OCI-LY1 (cell line): ENCODE measurements around the gene SLC6A8.

Experiments used
- H2AFZ ChIP-seq: fragments of 200-600 bp; sonication (generic), shearing (Covaris generic); 2 replicates; pipeline ENCODE4 v1.6.0; 2014; ENCODE audit warnings: antibody characterized with exemption, mild to moderate bottlenecking, low read length
- H3F3A ChIP-seq: fragments of 200-600 bp; sonication (generic), shearing (Covaris generic); 2 replicates; pipeline ENCODE4 v1.6.0; 2014; ENCODE audit warnings: mild to moderate bottlenecking, antibody characterized with exemption, low read length, moderate library complexity; ENCODE audit not compliant: insufficient read depth
- H3K27ac ChIP-seq: fragments of 200-600 bp; sonication (generic); 2 replicates; pipeline ENCODE4 v1.5.1; 2014; ENCODE audit warnings: low read length, mixed run types, mild to moderate bottlenecking, low read depth; ENCODE audit not compliant: poor library complexity, severe bottlenecking
- H3K27me3 ChIP-seq: fragments of 200-600 bp; sonication (generic); 2 replicates; pipeline ENCODE4 v1.6.0; 2014; ENCODE audit warnings: antibody characterized with exemption, mild to moderate bottlenecking, low read length, moderate library complexity; ENCODE audit not compliant: insufficient read depth
- H3K36me3 ChIP-seq: fragments of 200-600 bp; sonication (generic); 2 replicates; pipeline ENCODE4 v1.6.1; 2014; ENCODE audit warnings: mild to moderate bottlenecking, antibody characterized with exemption, low read length, moderate library complexity, mixed read lengths; ENCODE audit not compliant: insufficient read depth
- H3K4me1 ChIP-seq: fragments of 200-600 bp; sonication (generic); 2 replicates; pipeline ENCODE4 v1.5.1; 2014; ENCODE audit warnings: mild to moderate bottlenecking, low read length, moderate library complexity; ENCODE audit not compliant: insufficient read depth, severe bottlenecking
- H3K4me2 ChIP-seq: fragments of 200-600 bp; sonication (generic), shearing (Covaris generic); 2 replicates; pipeline ENCODE4 v1.6.1; 2014; ENCODE audit warnings: low read length
- H3K4me3 ChIP-seq: fragments of 200-600 bp; sonication (generic); 2 replicates; pipeline ENCODE4 v1.5.1; 2014; ENCODE audit warnings: low read length, low read depth, mild to moderate bottlenecking, mixed read lengths; ENCODE audit not compliant: poor library complexity, severe bottlenecking
- H3K79me2 ChIP-seq: fragments of 200-600 bp; shearing (Covaris generic); 2 replicates; pipeline ENCODE4 v1.6.1; 2016; ENCODE audit warnings: mixed run types, low read length, mixed read lengths; ENCODE audit not compliant: insufficient read depth
- H3K9ac ChIP-seq: fragments of 200-600 bp; sonication (generic), shearing (Covaris generic); 2 replicates; pipeline ENCODE4 v1.6.1; 2014; ENCODE audit warnings: mild to moderate bottlenecking, low read length, mixed read lengths
- H3K9me2 ChIP-seq: fragments of 200-600 bp; sonication (generic), shearing (Covaris generic); 2 replicates; pipeline ENCODE4 v1.6.1; 2014; ENCODE audit warnings: low read depth, mild to moderate bottlenecking, low read length, mixed read lengths
- H3K9me3 ChIP-seq: fragments of 200-600 bp; shearing (Covaris generic); 2 replicates; pipeline ENCODE4 v1.6.1; 2014; ENCODE audit warnings: low read length, mixed read lengths
- H4K20me1 ChIP-seq: fragments of 200-600 bp; sonication (generic), shearing (Covaris generic); 2 replicates; pipeline ENCODE4 v1.6.0; 2016; ENCODE audit warnings: mild to moderate bottlenecking, low read length; ENCODE audit not compliant: insufficient read depth
- CTCF ChIP-seq: fragments of 200-600 bp; sonication (generic), shearing (Covaris generic); IDR thresholded peaks from 2 replicates; pipeline ENCODE4 v1.5.1; 2017; ENCODE audit warnings: mild to moderate bottlenecking, antibody characterized with exemption, low read length, moderate library complexity, mixed read lengths
- EZH2 ChIP-seq: fragments of 200-600 bp; sonication (generic), shearing (Covaris generic); IDR thresholded peaks from 2 replicates; pipeline ENCODE4 v1.8.0; 2017; ENCODE audit warnings: borderline replicate concordance, mixed run types, mild to moderate bottlenecking, antibody characterized with exemption, low read length, moderate library complexity, mixed read lengths

The SLC6A8 gene

GRCh38 chrX:153700967-153701366 is 13.2 kb downstream of the SLC6A8 start:
- Histone ChIP-seq H2AFZ (no peak overlapping the region), H3K9me3 (no peaks in the 10 kb centered on the region), H3K27me3 (no peaks in the 10 kb centered on the region), H3K4me3 (no peak overlapping the region), H4K20me1 (no peaks in the 10 kb centered on the region), H3K4me2 (no peak overlapping the region), H3K9ac (no peak overlapping the region), H3K79me2 (no peaks in the 10 kb centered on the region), H3F3A (no peaks in the 10 kb centered on the region), H3K4me1 (no peaks in the 10 kb centered on the region), H3K27ac (no peak overlapping the region), H3K36me3 (peaks cover 5% of the 10 kb centered on the region), H3K9me2 (no peaks in the 10 kb centered on the region)
- TF ChIP-seq EZH2 (no peak), CTCF (no peak)

DNA sequence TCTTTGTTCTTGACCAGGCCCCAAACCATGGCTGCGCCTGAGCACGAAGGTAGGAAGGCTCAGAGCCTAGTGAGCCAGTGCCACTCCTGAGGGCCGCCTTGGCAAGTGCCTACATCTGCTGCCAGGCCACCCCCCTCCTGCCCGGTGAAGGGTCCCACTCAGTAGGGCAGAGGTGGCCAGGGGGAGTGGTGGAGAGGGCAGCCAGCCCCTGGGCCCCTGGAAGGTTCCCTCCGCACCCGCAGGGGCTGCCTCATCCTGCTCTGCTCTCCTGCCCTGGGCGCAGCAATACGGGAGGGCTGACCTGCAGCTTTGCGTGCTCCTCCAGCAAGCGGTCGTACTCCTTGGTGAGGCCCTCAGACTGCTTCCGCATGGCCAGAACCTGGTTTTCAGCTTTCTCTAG is 14.0 kb downstream of the SLC6A8 start:
- H3K9me3 ChIP-seq = no peaks in the 10 kb centered on the region
- H3K4me3 ChIP-seq = no peak overlapping the region
- peaks cover 5% of the 10 kb centered on the region for H3K36me3 ChIP-seq
- H3K9ac ChIP-seq = no peak overlapping the region
- TF ChIP-seq EZH2 = no peak
- no peak for TF ChIP-seq CTCF
- H2AFZ ChIP-seq = no peak overlapping the region
- no peaks in the 10 kb centered on the region for H4K20me1 ChIP-seq
- H3K4me1 ChIP-seq = no peaks in the 10 kb centered on the region
- no peaks in the 10 kb centered on the region for H3K27me3 ChIP-seq
- H3K27ac ChIP-seq = no peak overlapping the region
- no peak overlapping the region for H3K4me2 ChIP-seq
- no peaks in the 10 kb centered on the region for H3F3A ChIP-seq
- no peaks in the 10 kb centered on the region for H3K79me2 ChIP-seq
- H3K9me2 ChIP-seq = no peaks in the 10 kb centered on the region

DNA sequence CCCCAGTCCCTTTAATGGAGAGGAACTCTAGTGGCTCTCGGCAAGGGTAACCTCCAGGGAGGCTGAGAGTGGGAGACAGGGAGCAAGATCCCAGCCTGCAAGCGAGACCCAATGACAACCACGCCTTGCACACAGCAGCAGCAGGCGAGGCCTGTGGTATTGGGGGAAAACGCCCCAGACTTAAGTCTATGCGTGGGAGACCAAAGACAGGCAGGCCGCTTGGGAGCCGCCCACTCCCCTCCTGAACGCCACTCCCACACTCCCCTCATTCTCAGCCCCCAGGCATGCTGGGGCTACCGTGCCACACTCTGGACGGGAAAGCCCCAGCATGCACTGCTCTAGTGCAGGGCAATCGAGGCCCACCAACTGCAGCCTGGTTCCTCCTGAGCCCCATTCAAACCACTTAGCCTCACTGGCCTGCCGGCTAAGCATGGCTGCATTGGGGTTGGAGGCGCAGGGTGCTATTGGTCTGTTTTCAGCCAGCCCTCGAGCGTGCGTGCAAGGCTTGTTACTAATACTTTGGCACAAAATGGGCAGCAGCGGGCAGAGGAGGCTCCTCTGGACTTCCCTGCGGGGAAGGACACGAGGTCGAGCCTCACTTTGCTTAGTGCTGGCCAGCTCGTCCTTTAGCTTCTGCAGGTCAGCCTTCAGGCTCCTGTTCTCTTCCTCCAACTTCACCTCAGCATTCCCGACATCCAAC is 14.8 kb downstream of the SLC6A8 start:
- Histone ChIP-seq H3K4me2 (no peak overlapping the region), H3K9me2 (no peaks in the 10 kb centered on the region), H4K20me1 (no peaks in the 10 kb centered on the region), H2AFZ (no peak overlapping the region), H3K79me2 (no peaks in the 10 kb centered on the region), H3K9me3 (no peaks in the 10 kb centered on the region), H3K27me3 (no peaks in the 10 kb centered on the region), H3K9ac (no peak overlapping the region), H3K4me3 (no peak overlapping the region), H3K36me3 (peaks cover 5% of the 10 kb centered on the region), H3K27ac (no peak overlapping the region), H3K4me1 (no peaks in the 10 kb centered on the region), H3F3A (no peaks in the 10 kb centered on the region)
- no peak for TF ChIP-seq CTCF
- no peak for TF ChIP-seq EZH2
